Endodermal cell (in vitro differentiated cells): ENCODE data around the gene EZH2. TPM values are rescaled to one million over a fixed set of nuclear protein-coding genes. Genes with fewer than 3 reads are reported as not detected.

ENCODE experiments used
- DNase-seq: peaks from one replicate; pipeline ENCODE4 v3.0.0-alpha.2; 2017
- H3K27ac ChIP-seq: 2 replicates; pipeline ENCODE4 v1.5.1; 2013; ENCODE audit warnings: mild to moderate bottlenecking, low read depth, low read length, moderate library complexity
- H3K27me3 ChIP-seq: 2 replicates; pipeline ENCODE4 v1.6.1; 2013; ENCODE audit warnings: mild to moderate bottlenecking, low read length, moderate library complexity; ENCODE audit not compliant: insufficient read depth, control insufficient read depth, poor library complexity, severe bottlenecking
- H3K36me3 ChIP-seq: 2 replicates; pipeline ENCODE4 v1.7.0; 2013; ENCODE audit warnings: mild to moderate bottlenecking, low read length, moderate library complexity; ENCODE audit not compliant: control insufficient read depth, insufficient read depth
- H3K4me1 ChIP-seq: one replicate; pipeline ENCODE4 v1.7.0; 2013; ENCODE audit warnings: low read length; ENCODE audit not compliant: control insufficient read depth, insufficient read depth
- H3K4me3 ChIP-seq: 2 replicates; pipeline ENCODE4 v1.5.1; 2013; ENCODE audit warnings: mild to moderate bottlenecking, low read length, moderate library complexity
- H3K9ac ChIP-seq: 2 replicates; pipeline ENCODE4 v1.6.1; 2013; ENCODE audit warnings: mild to moderate bottlenecking, low read length, moderate library complexity; ENCODE audit not compliant: poor library complexity, severe bottlenecking; ENCODE audit errors: extremely low read depth
- H3K9me3 ChIP-seq: 2 replicates; pipeline ENCODE4 v1.6.1; 2013; ENCODE audit warnings: mild to moderate bottlenecking, low read length, moderate library complexity; ENCODE audit not compliant: control insufficient read depth
- H3K27ac Mint-ChIP-seq: 2 replicates; pipeline ENCODE4 v1.8.0; 2020; ENCODE audit warnings: mixed read lengths
- H3K27me3 Mint-ChIP-seq: 2 replicates; pipeline ENCODE4 v1.8.0; 2021; ENCODE audit warnings: mild to moderate bottlenecking, mixed read lengths; ENCODE audit not compliant: insufficient read depth
- H3K36me3 Mint-ChIP-seq: 2 replicates; pipeline ENCODE4 v1.8.0; 2020; ENCODE audit warnings: low read depth, mixed read lengths
- H3K4me1 Mint-ChIP-seq: 2 replicates; pipeline ENCODE4 v1.8.0; 2020; ENCODE audit warnings: mixed read lengths
- H3K4me3 Mint-ChIP-seq: 2 replicates; pipeline ENCODE4 v1.8.0; 2020; ENCODE audit warnings: mild to moderate bottlenecking, moderate library complexity, mixed read lengths
- H3K9me3 Mint-ChIP-seq: 2 replicates; pipeline ENCODE4 v1.8.0; 2020; ENCODE audit warnings: mild to moderate bottlenecking, mixed read lengths
- CTCF ChIP-seq: fragments of 200-600 bp; sonication (generic); conservative IDR thresholded peaks from 2 replicates; pipeline ENCODE4 v1.5.0; 2021; ENCODE audit warnings: antibody characterized with exemption, mild to moderate bottlenecking
- WGBS, 2 experiments: methylation state at CpG; one replicate each; pipeline versions ENCODE4 v1.1.5 to v1.1.7; 2013; ENCODE audit warnings: missing lambda C conversion rate in 2 of 2, mixed read lengths in 1 of 2; ENCODE audit not compliant: insufficient coverage in 1 of 2, insufficient read length in 1 of 2; 5-methylcytosine and 5-hydroxymethylcytosine counted together
- total RNA-seq, 2 donors: library from RNA; stranded (reverse); fragmentation: NEBNext Ultra II Directional in 1 of 2; extraction: Animal tissue kit (Norgen Biotek cat#: 25700) in 1 of 2; gene quantifications; 2 replicates in 1 of 2; 3 replicates in 1 of 2; pipeline ENCODE4 v1.2.1, GENCODE V29; 2021

EZH2 gene
- total RNA-seq, 2 donors from 2014 or later: 40.2 to 46.0 TPM

- WGBS, 2 experiments: 90% methylated on average over 2 to 4 of the region's 5 CpGs
- H3K36me3 ChIP-seq: no peaks in the 10 kb centered on the region
- Mint-ChIP-seq H3K9me3 (no peaks in the 10 kb centered on the region), H3K4me1 (peaks cover 13% of the 10 kb centered on the region), H3K36me3 (peaks cover 5% of the 10 kb centered on the region), H3K4me3 (peak overlapping the region; percentile 80), H3K27ac (no peak overlapping the region), H3K27me3 (no peaks in the 10 kb centered on the region)
- peak overlapping the region; percentile 96 for H3K4me3 ChIP-seq
- no peaks in the 10 kb centered on the region for H3K27me3 ChIP-seq
- no peak for DNase-seq
- H3K9me3 ChIP-seq: no peaks in the 10 kb centered on the region
- no peak overlapping the region for H3K27ac ChIP-seq
- peak overlapping the region; percentile 84 for H3K9ac ChIP-seq
- no peak for TF ChIP-seq CTCF
- H3K4me1 ChIP-seq: peaks cover 9% of the 10 kb centered on the region
These were observed 1.9 kb downstream of the EZH2 start for GRCh38 chr7:148882192-148882591.

- TF ChIP-seq CTCF: no peak
- H3K36me3 Mint-ChIP-seq: no peaks in the 10 kb centered on the region
These were observed 5.8 kb downstream of the EZH2 start for GRCh38 chr7:148878317-148878716.

GRCh38 chr7:148877517-148877916, 6.6 kb downstream of the EZH2 start:
- Mint-ChIP-seq H3K9me3 (no peaks in the 10 kb centered on the region), H3K4me1 (peaks cover 19% of the 10 kb centered on the region), H3K4me3 (no peak overlapping the region), H3K36me3 (no peaks in the 10 kb centered on the region), H3K27me3 (no peaks in the 10 kb centered on the region), H3K27ac (no peak overlapping the region)
- H3K9ac ChIP-seq: no peak overlapping the region
- H3K27me3 ChIP-seq: no peaks in the 10 kb centered on the region
- no peaks in the 10 kb centered on the region for H3K9me3 ChIP-seq
- H3K36me3 ChIP-seq: no peaks in the 10 kb centered on the region
- H3K4me1 ChIP-seq: peaks cover 8% of the 10 kb centered on the region
- no peak overlapping the region for H3K27ac ChIP-seq
- 75% methylated on average over 1 of the region's 1 CpG; no CpG with 5 or more reads in 1 of the 2 experiments for WGBS, 2 experiments
- H3K4me3 ChIP-seq: no peak overlapping the region
- TF ChIP-seq CTCF: no peak
- no peak for DNase-seq

More at GRCh38 chr7:148878317-148878716, 5.8 kb downstream of the EZH2 start:
- H3K4me3 Mint-ChIP-seq: no peak overlapping the region
- Histone ChIP-seq H3K4me1 (peaks cover 12% of the 10 kb centered on the region), H3K9me3 (no peaks in the 10 kb centered on the region), H3K27me3 (no peaks in the 10 kb centered on the region), H3K9ac (no peak overlapping the region), H3K4me3 (no peak overlapping the region), H3K36me3 (no peaks in the 10 kb centered on the region), H3K27ac (no peak overlapping the region)
- peaks cover 24% of the 10 kb centered on the region for H3K4me1 Mint-ChIP-seq
- no peaks in the 10 kb centered on the region for H3K27me3 Mint-ChIP-seq
- WGBS, 2 experiments: 97% methylated on average over 2 of the region's 2 CpGs; no CpG with 5 or more reads in 1 of the 2 experiments
- no peak overlapping the region for H3K27ac Mint-ChIP-seq
- H3K9me3 Mint-ChIP-seq: no peaks in the 10 kb centered on the region
- no peak for DNase-seq
